ENCODE results near the gene CCKAR. TPM values are rescaled to one million over a fixed set of nuclear protein-coding genes. Genes with fewer than 3 reads are reported as not detected.

The CCKAR gene
- total and polyA plus RNA-seq, 2 of the 8 experiments (the other 6 are each of a cell fraction or from before 2014, with no cell fraction given) = not detected

- no peak for DNase-seq (ENCODE audit: low read depth in 1 of 2, low spot score in 2 of 2)
- no peaks in the 10 kb centered on the region for H3K79me2 ChIP-seq (ENCODE audit: control insufficient read depth in 1 of 2, insufficient read depth in 2 of 2, low read length in 2 of 2)
- no peak overlapping the region for H2BK15ac ChIP-seq (ENCODE audit: low read length)
- TF ChIP-seq JUN (IDR thresholded peaks at IDR 0.05; ENCODE audit: low read depth, low read length) (no peak), SP1 (IDR thresholded peaks at IDR 0.05; ENCODE audit: low read depth, low read length) (no peak), RFX5 (IDR thresholded peaks at IDR 0.05; ENCODE audit: borderline replicate concordance, low read depth, low read length) (no peak), BRCA1 (IDR thresholded peaks at IDR 0.05; ENCODE audit: low read depth, low read length) (no peak)
- no peak overlapping the region for H2AK5ac ChIP-seq (ENCODE audit: low read depth, low read length)
- H3K27ac ChIP-seq (ENCODE audit: low read depth, low read length) = no peak overlapping the region
- H2BK120ac ChIP-seq (replicated peaks; ENCODE audit: low read depth, low read length) = no peak overlapping the region
- CTCF ChIA-PET (ENCODE audit: partially characterized antibody) = no interaction called here
- H3K36me3 ChIP-seq (ENCODE audit: control insufficient read depth in 2 of 4, insufficient read depth in 4 of 4, low read length in 3 of 4) = no peaks in the 10 kb centered on the region; a peak in 1 of 8 replicates
- no peaks in the 10 kb centered on the region for H4K20me1 ChIP-seq (replicated peaks in 1 of 2; ENCODE audit: control insufficient read depth in 1 of 2, insufficient read depth in 2 of 2, low read length in 2 of 2)
- no peak overlapping the region for H3K4me2 ChIP-seq (ENCODE audit: insufficient read depth in 1 of 2, low read depth in 2 of 2, low read length in 2 of 2)
- H3K14ac ChIP-seq (ENCODE audit: insufficient read length) = no peak overlapping the region
- H4K8ac ChIP-seq (ENCODE audit: extremely low read depth, insufficient read depth, low read length) = no peak overlapping the region
- no peak overlapping the region for H2BK12ac ChIP-seq (ENCODE audit: low read depth, low read length)
- H3K9ac ChIP-seq (replicated peaks in 1 of 4; ENCODE audit: extremely low read depth in 1 of 4, low read depth in 3 of 4, low read length in 3 of 4) = no peak overlapping the region
- 77% methylated on average over 5 of the region's 8 CpGs; no CpG with 5 or more reads in 1 of the 2 experiments for WGBS, 2 experiments (ENCODE audit: extremely low coverage in 1 of 2, insufficient coverage in 1 of 2, insufficient read length in 1 of 2, insufficient replicate concordance in 2 of 2, low coverage in 1 of 2, low lambda C conversion rate in 2 of 2, missing lambda C conversion rate in 1 of 2)
- H3K4ac ChIP-seq (replicated peaks; ENCODE audit: insufficient read length, low read depth, low read length) = no peak overlapping the region
- no peaks in the 10 kb centered on the region for H3K9me3 ChIP-seq (ENCODE audit: insufficient read depth in 2 of 2, low read depth in 1 of 2, low read length in 1 of 2)
- no peaks in the 10 kb centered on the region for H3K79me1 ChIP-seq (ENCODE audit: low read depth, low read length)
- H4K5ac ChIP-seq (ENCODE audit: insufficient read length, low read depth, low read length) = no peak overlapping the region
- H3K18ac ChIP-seq (ENCODE audit: extremely low read depth, low read length) = no peak overlapping the region
- H2AFZ ChIP-seq (ENCODE audit: low read length) = no peak overlapping the region
- H2BK20ac ChIP-seq (ENCODE audit: low read length) = no peak overlapping the region
- no peak for FAIRE-seq
- no peak overlapping the region for H3K56ac ChIP-seq (replicated peaks; ENCODE audit: insufficient read length, low read depth, low read length)
- H2BK5ac ChIP-seq (ENCODE audit: low read depth, low read length) = no peak overlapping the region
- peaks cover 0 to 4% (median 1%) of the 10 kb centered on the region in 4 experiments; a peak in 4 of 7 replicates for H3K4me1 ChIP-seq (replicated peaks in 1 of 4; ENCODE audit: control insufficient read depth in 3 of 4, insufficient read depth in 4 of 4, low read length in 3 of 4)
- no peak overlapping the region for H3K4me3 ChIP-seq (ENCODE audit: extremely low read depth in 1 of 4, insufficient read depth in 2 of 4, low read depth in 3 of 4, low read length in 4 of 4)
- no peak overlapping the region for H4K91ac ChIP-seq (replicated peaks; ENCODE audit: insufficient read length, low read length)
- H3K23ac ChIP-seq (ENCODE audit: insufficient read length) = no peak overlapping the region
- H3K23me2 ChIP-seq (ENCODE audit: low read depth, low read length) = no peaks in the 10 kb centered on the region; the same call in 1 of the 2 replicates
- no peaks in the 10 kb centered on the region for H3K27me3 ChIP-seq (replicated peaks in 1 of 4; ENCODE audit: control insufficient read depth in 3 of 4, extremely low read depth in 1 of 4, insufficient read depth in 3 of 4, low read length in 3 of 4)
- POLR2A ChIA-PET (ENCODE audit: partially characterized antibody) = interaction anchor here (0.6 kb wide), 1 partner anchor 11 kb away, joined by 3 read pairs; no protein-coding TSS in a partner anchor
These were observed 42.9 kb downstream of the CCKAR start for GRCh38 chr4:26447378-26447777.
